ENCODE data around the gene PTPRG. TPM values are rescaled to one million over a fixed set of nuclear protein-coding genes. Genes with fewer than 3 reads are reported as not detected.

Gene PTPRG
- total RNA-seq, 2 donors from 2014 or later, result 26.0 to 26.3 TPM

DNA sequence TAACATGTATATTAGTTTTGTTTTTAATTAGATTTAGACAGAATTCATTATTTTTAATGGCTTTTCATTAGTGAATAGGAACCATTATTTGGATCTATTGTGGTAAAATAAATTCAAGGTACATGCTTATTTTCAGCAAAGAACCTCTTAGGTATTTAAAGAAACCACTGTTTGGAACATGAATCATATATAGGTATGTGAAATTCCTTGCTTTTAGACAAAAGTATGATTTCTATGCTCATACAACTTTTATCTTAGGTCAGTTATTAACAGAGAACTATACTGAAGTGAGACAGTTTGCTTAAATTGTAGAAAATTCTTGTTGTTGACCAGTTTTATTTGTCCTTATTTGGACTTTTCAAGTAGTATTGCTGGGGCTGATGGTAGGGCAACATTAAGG is 422.1 kb downstream of the PTPRG start:
- H3K4me3 ChIP-seq, result no peak overlapping the region
- no peaks in the 10 kb centered on the region for H3K9me3 ChIP-seq
- no peak overlapping the region for H3K9ac ChIP-seq (ENCODE audit: low read depth in 2 of 2, low read length in 2 of 2)
- TF ChIP-seq, protein P1, sequence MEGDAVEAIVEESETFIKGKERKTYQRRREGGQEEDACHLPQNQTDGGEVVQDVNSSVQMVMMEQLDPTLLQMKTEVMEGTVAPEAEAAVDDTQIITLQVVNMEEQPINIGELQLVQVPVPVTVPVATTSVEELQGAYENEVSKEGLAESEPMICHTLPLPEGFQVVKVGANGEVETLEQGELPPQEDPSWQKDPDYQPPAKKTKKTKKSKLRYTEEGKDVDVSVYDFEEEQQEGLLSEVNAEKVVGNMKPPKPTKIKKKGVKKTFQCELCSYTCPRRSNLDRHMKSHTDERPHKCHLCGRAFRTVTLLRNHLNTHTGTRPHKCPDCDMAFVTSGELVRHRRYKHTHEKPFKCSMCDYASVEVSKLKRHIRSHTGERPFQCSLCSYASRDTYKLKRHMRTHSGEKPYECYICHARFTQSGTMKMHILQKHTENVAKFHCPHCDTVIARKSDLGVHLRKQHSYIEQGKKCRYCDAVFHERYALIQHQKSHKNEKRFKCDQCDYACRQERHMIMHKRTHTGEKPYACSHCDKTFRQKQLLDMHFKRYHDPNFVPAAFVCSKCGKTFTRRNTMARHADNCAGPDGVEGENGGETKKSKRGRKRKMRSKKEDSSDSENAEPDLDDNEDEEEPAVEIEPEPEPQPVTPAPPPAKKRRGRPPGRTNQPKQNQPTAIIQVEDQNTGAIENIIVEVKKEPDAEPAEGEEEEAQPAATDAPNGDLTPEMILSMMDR (IDR thresholded peaks at IDR 0.05), result no peak
- no peaks in the 10 kb centered on the region for H3K4me1 ChIP-seq
- no peaks in the 10 kb centered on the region for H3K36me3 ChIP-seq
- intact Hi-C loops (cut with DNase I), result no loop called here
- no peaks in the 10 kb centered on the region for H3K27me3 ChIP-seq
- no peak for DNase-seq
- no peak overlapping the region for H3K27ac ChIP-seq

DNA sequence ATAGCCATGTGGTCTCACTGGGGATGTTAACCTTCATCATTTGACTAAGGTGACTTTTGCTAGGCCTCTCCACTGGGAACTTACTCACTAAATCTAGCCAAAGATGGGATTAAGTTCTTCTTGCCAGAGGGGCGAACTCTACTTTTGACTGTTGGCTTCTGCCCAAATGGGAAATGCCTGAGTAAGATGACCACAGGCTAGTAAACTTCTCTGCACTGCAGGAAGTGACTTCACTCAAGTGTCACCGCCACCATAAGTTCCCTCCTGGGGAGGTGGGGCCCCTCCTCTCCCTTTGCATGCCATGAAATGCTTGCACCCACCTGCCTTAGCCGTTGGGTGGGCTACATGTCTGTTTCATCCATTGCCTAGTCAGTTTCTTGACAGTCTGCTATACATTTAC is 423.6 kb downstream of the PTPRG start:
- TF ChIP-seq, protein P1 (IDR thresholded peaks at IDR 0.05), result no peak
- Histone ChIP-seq H3K36me3 (no peaks in the 10 kb centered on the region), H3K27ac (no peak overlapping the region), H3K9me3 (no peaks in the 10 kb centered on the region), H3K9ac (ENCODE audit: low read depth in 2 of 2, low read length in 2 of 2) (no peak overlapping the region), H3K27me3 (no peaks in the 10 kb centered on the region), H3K4me3 (no peak overlapping the region), H3K4me1 (no peaks in the 10 kb centered on the region)
- intact Hi-C loops (cut with DNase I), result no loop called here
- DNase-seq, result no peak

DNA sequence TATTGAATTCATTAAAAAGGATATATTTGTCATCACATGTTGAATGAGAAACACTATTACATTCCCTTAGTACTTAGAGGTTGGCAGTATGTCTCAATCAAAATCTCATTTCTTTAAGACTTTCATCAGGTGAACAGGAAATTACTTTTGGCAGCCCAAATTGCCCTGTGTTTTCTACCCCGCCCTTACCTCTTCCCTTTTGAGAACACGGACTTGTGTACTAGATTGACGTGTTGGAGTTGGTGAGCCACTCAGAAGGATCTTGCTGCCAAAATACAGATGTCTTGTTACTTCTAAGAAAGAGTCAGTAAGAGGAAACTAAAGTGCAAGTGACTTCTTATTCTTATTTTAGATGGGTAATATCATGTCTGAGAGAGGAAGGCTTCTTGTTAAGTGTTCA is 425.1 kb downstream of the PTPRG start:
- H3K4me1 ChIP-seq, result no peaks in the 10 kb centered on the region
- no peak overlapping the region for H3K4me3 ChIP-seq
- no peak overlapping the region for H3K9ac ChIP-seq (ENCODE audit: low read depth in 2 of 2, low read length in 2 of 2)
- H3K36me3 ChIP-seq, result no peaks in the 10 kb centered on the region
- no peak for DNase-seq
- no peaks in the 10 kb centered on the region for H3K9me3 ChIP-seq
- H3K27me3 ChIP-seq, result no peaks in the 10 kb centered on the region
- TF ChIP-seq, protein P1 (IDR thresholded peaks at IDR 0.05), result no peak
- intact Hi-C loops (cut with DNase I), result no loop called here
- no peak overlapping the region for H3K27ac ChIP-seq

DNA sequence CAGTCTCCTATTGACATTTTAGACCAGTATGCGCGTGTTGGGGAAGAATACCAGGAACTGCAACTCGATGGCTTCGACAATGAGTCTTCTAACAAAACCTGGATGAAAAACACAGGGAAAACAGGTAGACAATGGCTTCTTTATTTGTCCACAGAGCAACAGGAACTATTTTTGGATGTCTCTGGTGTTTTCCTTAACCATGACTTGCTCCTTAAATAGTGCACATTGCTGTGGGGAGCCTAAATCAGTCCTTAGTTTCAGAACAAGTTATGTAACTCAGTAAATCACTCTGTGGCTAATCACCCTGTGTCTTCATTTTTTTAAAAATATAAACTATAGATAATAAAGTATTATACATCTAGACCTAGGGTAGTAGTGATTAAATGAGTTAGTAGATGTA is 428.3 kb downstream of the PTPRG start:
- no peaks in the 10 kb centered on the region for H3K4me1 ChIP-seq
- H3K9me3 ChIP-seq, result no peaks in the 10 kb centered on the region
- no peak overlapping the region for H3K9ac ChIP-seq (ENCODE audit: low read depth in 2 of 2, low read length in 2 of 2)
- no peak overlapping the region for H3K4me3 ChIP-seq
- intact Hi-C loops (cut with DNase I), result no loop called here
- TF ChIP-seq, protein P1 (IDR thresholded peaks at IDR 0.05), result no peak
- no peaks in the 10 kb centered on the region for H3K27me3 ChIP-seq
- no peak for DNase-seq
- H3K36me3 ChIP-seq, result no peaks in the 10 kb centered on the region
- H3K27ac ChIP-seq, result no peak overlapping the region

DNA sequence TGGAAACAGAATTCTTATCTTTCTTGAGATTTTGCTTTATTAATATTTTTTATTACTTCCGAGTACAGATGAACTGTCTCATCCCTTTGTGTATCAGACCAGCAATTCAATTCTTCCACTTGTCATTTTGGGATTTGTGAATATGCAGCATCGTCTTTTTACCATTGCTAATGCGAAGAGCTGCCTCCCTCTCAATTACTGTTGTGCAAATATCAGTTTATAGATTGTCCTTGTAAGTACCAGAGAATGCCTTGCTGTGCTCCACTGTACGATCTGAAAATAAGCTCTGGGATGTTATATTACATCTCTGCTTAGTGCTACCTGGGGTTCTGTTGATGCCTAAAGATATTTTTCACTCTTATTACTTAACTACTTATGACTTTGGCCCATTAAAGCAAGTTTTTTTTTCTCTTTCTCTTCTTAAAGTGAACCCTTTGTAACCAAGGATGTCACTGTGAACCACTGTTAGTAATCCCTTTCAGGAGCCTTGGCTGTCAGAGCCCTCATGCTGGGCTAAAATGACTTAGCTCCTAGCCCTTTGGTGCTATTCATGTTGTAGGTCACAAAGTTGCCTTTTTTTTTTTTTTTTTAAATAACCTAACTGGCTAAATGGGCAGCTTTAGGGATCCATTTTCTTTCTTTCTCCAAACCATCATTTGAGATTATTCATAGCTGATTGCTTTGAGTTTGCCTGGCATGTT is 429.1 kb downstream of the PTPRG start:
- no peaks in the 10 kb centered on the region for H3K36me3 ChIP-seq
- intact Hi-C loops (cut with DNase I), result no loop called here
- H3K9ac ChIP-seq (ENCODE audit: low read depth in 2 of 2, low read length in 2 of 2), result no peak overlapping the region
- H3K27ac ChIP-seq, result no peak overlapping the region
- H3K4me1 ChIP-seq, result no peaks in the 10 kb centered on the region
- no peaks in the 10 kb centered on the region for H3K9me3 ChIP-seq
- DNase-seq, result no peak
- TF ChIP-seq, protein P1 (IDR thresholded peaks at IDR 0.05), result no peak
- H3K27me3 ChIP-seq, result no peaks in the 10 kb centered on the region
- no peak overlapping the region for H3K4me3 ChIP-seq
